GM23338 (cell line): Measurements from ENCODE around the gene AMELX. TPM values are rescaled to one million over a fixed set of nuclear protein-coding genes. Genes with fewer than 3 reads are reported as not detected.

Experiments used
- CREB1 ChIP-seq: fragments of 250-450 bp; sonication (Bioruptor Pico); IDR thresholded peaks from 2 replicates; pipeline ENCODE4 v1.5.0; 2020; ENCODE audit warnings: low read depth, mild to moderate bottlenecking, moderate library complexity
- ETS1 ChIP-seq: IDR thresholded peaks from 2 replicates; pipeline ENCODE4 v1.6.1; 2016; ENCODE audit warnings: antibody characterized with exemption
- EZH2 ChIP-seq: fragments of 200-600 bp; sonication (generic); IDR thresholded peaks from one replicate; pipeline ENCODE4 v1.8.0; 2017; ENCODE audit warnings: antibody characterized with exemption, mild to moderate bottlenecking, low read depth; ENCODE audit not compliant: unreplicated experiment
- JUNB ChIP-seq: IDR thresholded peaks from one replicate; pipeline ENCODE4 v1.6.1; 2016; ENCODE audit warnings: antibody characterized with exemption; ENCODE audit not compliant: unreplicated experiment
- NANOG ChIP-seq: IDR thresholded peaks from 2 replicates; pipeline ENCODE4 v1.6.1; 2016; ENCODE audit warnings: antibody characterized with exemption, borderline replicate concordance
- REST ChIP-seq: IDR thresholded peaks from one replicate; pipeline ENCODE4 v1.6.1; 2018; ENCODE audit warnings: antibody characterized with exemption; ENCODE audit not compliant: unreplicated experiment
- STAT1 ChIP-seq: IDR thresholded peaks from one replicate; pipeline ENCODE4 v1.6.1; 2016; ENCODE audit warnings: antibody characterized with exemption; ENCODE audit not compliant: unreplicated experiment
- ZNF114 ChIP-seq: fragments of 250-450 bp; sonication (Bioruptor Pico); IDR thresholded peaks from 2 replicates; pipeline ENCODE4 v1.5.0; 2020; ENCODE audit warnings: mild to moderate bottlenecking, moderate library complexity
- polyA plus RNA-seq: library from polyadenylated mRNA; unstranded; fragments of >200 nt; fragmentation: Nextera tagmentation; extraction: Ambion mirVana; gene quantifications from 2 replicates; pipeline ENCODE4 v1.2.1, GENCODE V29; 2016
- total RNA-seq: library from RNA; depleted of rRNA; stranded (reverse); fragments of >200 nt; shearing (Covaris generic); gene quantifications from 2 replicates; pipeline ENCODE4 v1.2.3, GENCODE V29; 2014
- TF ChIP-seq, protein P1 (sequence below): fragments of 250-450 bp; sonication (Bioruptor Pico); IDR thresholded peaks from 2 replicates; pipeline ENCODE4 v1.5.0; 2020; ENCODE audit warnings: mild to moderate bottlenecking, moderate library complexity

The AMELX gene
- total and polyA plus RNA-seq, 2 experiments from 2014 or later = not detected

DNA sequence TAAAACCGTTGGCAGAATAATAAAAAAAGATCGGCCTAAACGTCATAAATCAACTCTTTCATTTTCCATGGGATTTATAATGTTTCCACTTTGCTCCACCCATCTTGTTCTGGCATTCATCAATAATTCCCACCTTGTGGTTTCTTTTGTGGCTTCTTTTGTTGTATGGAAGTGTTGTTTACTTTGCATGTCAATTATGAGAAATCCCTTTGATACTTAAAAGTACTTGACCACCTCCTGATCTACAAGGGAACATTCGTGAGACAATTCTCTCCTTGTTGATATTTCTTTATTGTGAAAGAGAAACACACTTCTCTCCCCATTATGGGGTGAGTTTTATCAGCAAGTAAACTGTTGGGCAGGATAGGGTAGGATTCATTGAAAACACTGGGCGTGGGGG is 2.8 kb downstream of the AMELX start (continued):
- TF ChIP-seq, protein P1, sequence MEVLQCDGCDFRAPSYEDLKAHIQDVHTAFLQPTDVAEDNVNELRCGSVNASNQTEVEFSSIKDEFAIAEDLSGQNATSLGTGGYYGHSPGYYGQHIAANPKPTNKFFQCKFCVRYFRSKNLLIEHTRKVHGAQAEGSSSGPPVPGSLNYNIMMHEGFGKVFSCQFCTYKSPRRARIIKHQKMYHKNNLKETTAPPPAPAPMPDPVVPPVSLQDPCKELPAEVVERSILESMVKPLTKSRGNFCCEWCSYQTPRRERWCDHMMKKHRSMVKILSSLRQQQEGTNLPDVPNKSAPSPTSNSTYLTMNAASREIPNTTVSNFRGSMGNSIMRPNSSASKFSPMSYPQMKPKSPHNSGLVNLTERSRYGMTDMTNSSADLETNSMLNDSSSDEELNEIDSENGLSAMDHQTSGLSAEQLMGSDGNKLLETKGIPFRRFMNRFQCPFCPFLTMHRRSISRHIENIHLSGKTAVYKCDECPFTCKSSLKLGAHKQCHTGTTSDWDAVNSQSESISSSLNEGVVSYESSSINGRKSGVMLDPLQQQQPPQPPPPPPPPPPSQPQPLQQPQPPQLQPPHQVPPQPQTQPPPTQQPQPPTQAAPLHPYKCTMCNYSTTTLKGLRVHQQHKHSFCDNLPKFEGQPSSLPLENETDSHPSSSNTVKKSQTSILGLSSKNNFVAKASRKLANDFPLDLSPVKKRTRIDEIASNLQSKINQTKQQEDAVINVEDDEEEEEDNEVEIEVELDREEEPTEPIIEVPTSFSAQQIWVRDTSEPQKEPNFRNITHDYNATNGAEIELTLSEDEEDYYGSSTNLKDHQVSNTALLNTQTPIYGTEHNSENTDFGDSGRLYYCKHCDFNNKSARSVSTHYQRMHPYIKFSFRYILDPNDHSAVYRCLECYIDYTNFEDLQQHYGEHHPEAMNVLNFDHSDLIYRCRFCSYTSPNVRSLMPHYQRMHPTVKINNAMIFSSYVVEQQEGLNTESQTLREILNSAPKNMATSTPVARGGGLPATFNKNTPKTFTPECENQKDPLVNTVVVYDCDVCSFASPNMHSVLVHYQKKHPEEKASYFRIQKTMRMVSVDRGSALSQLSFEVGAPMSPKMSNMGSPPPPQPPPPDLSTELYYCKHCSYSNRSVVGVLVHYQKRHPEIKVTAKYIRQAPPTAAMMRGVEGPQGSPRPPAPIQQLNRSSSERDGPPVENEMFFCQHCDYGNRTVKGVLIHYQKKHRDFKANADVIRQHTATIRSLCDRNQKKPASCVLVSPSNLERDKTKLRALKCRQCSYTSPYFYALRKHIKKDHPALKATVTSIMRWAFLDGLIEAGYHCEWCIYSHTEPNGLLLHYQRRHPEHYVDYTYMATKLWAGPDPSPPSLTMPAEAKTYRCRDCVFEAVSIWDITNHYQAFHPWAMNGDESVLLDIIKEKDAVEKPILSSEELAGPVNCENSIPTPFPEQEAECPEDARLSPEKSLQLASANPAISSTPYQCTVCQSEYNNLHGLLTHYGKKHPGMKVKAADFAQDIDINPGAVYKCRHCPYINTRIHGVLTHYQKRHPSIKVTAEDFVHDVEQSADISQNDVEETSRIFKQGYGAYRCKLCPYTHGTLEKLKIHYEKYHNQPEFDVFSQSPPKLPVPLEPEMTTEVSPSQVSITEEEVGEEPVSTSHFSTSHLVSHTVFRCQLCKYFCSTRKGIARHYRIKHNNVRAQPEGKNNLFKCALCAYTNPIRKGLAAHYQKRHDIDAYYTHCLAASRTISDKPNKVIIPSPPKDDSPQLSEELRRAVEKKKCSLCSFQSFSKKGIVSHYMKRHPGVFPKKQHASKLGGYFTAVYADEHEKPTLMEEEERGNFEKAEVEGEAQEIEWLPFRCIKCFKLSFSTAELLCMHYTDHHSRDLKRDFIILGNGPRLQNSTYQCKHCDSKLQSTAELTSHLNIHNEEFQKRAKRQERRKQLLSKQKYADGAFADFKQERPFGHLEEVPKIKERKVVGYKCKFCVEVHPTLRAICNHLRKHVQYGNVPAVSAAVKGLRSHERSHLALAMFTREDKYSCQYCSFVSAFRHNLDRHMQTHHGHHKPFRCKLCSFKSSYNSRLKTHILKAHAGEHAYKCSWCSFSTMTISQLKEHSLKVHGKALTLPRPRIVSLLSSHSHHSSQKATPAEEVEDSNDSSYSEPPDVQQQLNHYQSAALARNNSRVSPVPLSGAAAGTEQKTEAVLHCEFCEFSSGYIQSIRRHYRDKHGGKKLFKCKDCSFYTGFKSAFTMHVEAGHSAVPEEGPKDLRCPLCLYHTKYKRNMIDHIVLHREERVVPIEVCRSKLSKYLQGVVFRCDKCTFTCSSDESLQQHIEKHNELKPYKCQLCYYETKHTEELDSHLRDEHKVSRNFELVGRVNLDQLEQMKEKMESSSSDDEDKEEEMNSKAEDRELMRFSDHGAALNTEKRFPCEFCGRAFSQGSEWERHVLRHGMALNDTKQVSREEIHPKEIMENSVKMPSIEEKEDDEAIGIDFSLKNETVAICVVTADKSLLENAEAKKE (CRISPR knock-in tag) = no peak
- TF ChIP-seq NANOG (no peak), ZNF114 (CRISPR knock-in tag) (no peak), JUNB (no peak), ETS1 (no peak), CREB1 (CRISPR knock-in tag) (no peak), EZH2 (no peak), STAT1 (no peak), REST (no peak)
